Measurements from ENCODE around the gene H2AZ2.

The H2AZ2 gene

GRCh38 chr7:44784364-44784763, 63.5 kb downstream of the H2AZ2 start:
- Histone ChIP-seq H3K4me2 (ENCODE audit: low read length) (no peak overlapping the region), H2AFZ (ENCODE audit: low read length) (no peak overlapping the region), H3K9me3 (ENCODE audit: low read length) (peaks cover 4% of the 10 kb centered on the region; the same call in 1 of the 2 replicates), H3K9me2 (ENCODE audit: low read depth, low read length) (no peaks in the 10 kb centered on the region), H3K4me3 (ENCODE audit: low read depth, low read length, poor library complexity, severe bottlenecking) (no peak overlapping the region), H3K36me3 (ENCODE audit: insufficient read depth, low read length) (no peaks in the 10 kb centered on the region; the same call in 1 of the 2 replicates), H3K27ac (ENCODE audit: low read depth, low read length, poor library complexity, severe bottlenecking) (no peak overlapping the region), H3K27me3 (ENCODE audit: insufficient read depth, low read length) (peaks cover 6% of the 10 kb centered on the region; the same call in 1 of the 2 replicates), H3K4me1 (ENCODE audit: insufficient read depth, low read length, severe bottlenecking) (peaks cover 12% of the 10 kb centered on the region), H3K9ac (ENCODE audit: low read length) (no peak overlapping the region), H3K79me2 (ENCODE audit: insufficient read depth, low read length) (no peaks in the 10 kb centered on the region), H3F3A (ENCODE audit: insufficient read depth, low read length) (no peaks in the 10 kb centered on the region), H4K20me1 (ENCODE audit: insufficient read depth, low read length) (no peaks in the 10 kb centered on the region)
- no peak for TF ChIP-seq CTCF (IDR thresholded peaks at IDR 0.05; ENCODE audit: low read length)
- no peak for TF ChIP-seq EZH2 (IDR thresholded peaks at IDR 0.05; ENCODE audit: borderline replicate concordance, low read length)

GRCh38 chr7:44783407-44783806, 64.5 kb downstream of the H2AZ2 start:
- Histone ChIP-seq H3K9me2 (ENCODE audit: low read depth, low read length) (no peaks in the 10 kb centered on the region), H3K4me2 (ENCODE audit: low read length) (no peak overlapping the region), H3K27me3 (ENCODE audit: insufficient read depth, low read length) (peaks cover 6% of the 10 kb centered on the region; the same call in 1 of the 2 replicates), H3F3A (ENCODE audit: insufficient read depth, low read length) (no peaks in the 10 kb centered on the region), H4K20me1 (ENCODE audit: insufficient read depth, low read length) (no peaks in the 10 kb centered on the region), H3K27ac (ENCODE audit: low read depth, low read length, poor library complexity, severe bottlenecking) (no peak overlapping the region), H3K4me1 (ENCODE audit: insufficient read depth, low read length, severe bottlenecking) (peaks cover 12% of the 10 kb centered on the region), H3K79me2 (ENCODE audit: insufficient read depth, low read length) (no peaks in the 10 kb centered on the region), H2AFZ (ENCODE audit: low read length) (no peak overlapping the region), H3K9me3 (ENCODE audit: low read length) (peaks cover 4% of the 10 kb centered on the region; the same call in 1 of the 2 replicates), H3K9ac (ENCODE audit: low read length) (no peak overlapping the region), H3K36me3 (ENCODE audit: insufficient read depth, low read length) (no peaks in the 10 kb centered on the region; the same call in 1 of the 2 replicates), H3K4me3 (ENCODE audit: low read depth, low read length, poor library complexity, severe bottlenecking) (no peak overlapping the region)
- no peak for TF ChIP-seq CTCF (IDR thresholded peaks at IDR 0.05; ENCODE audit: low read length)
- TF ChIP-seq EZH2 (IDR thresholded peaks at IDR 0.05; ENCODE audit: borderline replicate concordance, low read length) = no peak

GRCh38 chr7:44782460-44782859, 65.4 kb downstream of the H2AZ2 start:
- Histone ChIP-seq H3K9me3 (ENCODE audit: low read length) (peaks cover 4% of the 10 kb centered on the region; the same call in 1 of the 2 replicates), H3K27me3 (ENCODE audit: insufficient read depth, low read length) (peaks cover 6% of the 10 kb centered on the region; the same call in 1 of the 2 replicates), H3K79me2 (ENCODE audit: insufficient read depth, low read length) (no peaks in the 10 kb centered on the region), H3K4me2 (ENCODE audit: low read length) (no peak overlapping the region), H3K9ac (ENCODE audit: low read length) (no peak overlapping the region), H4K20me1 (ENCODE audit: insufficient read depth, low read length) (no peaks in the 10 kb centered on the region), H3K27ac (ENCODE audit: low read depth, low read length, poor library complexity, severe bottlenecking) (no peak overlapping the region), H3F3A (ENCODE audit: insufficient read depth, low read length) (no peaks in the 10 kb centered on the region), H3K36me3 (ENCODE audit: insufficient read depth, low read length) (no peaks in the 10 kb centered on the region; the same call in 1 of the 2 replicates), H3K4me1 (ENCODE audit: insufficient read depth, low read length, severe bottlenecking) (peaks cover 10% of the 10 kb centered on the region), H2AFZ (ENCODE audit: low read length) (no peak overlapping the region), H3K9me2 (ENCODE audit: low read depth, low read length) (no peaks in the 10 kb centered on the region), H3K4me3 (ENCODE audit: low read depth, low read length, poor library complexity, severe bottlenecking) (no peak overlapping the region)
- TF ChIP-seq EZH2 (IDR thresholded peaks at IDR 0.05; ENCODE audit: borderline replicate concordance, low read length) = no peak
- TF ChIP-seq CTCF (IDR thresholded peaks at IDR 0.05; ENCODE audit: low read length) = no peak
